ENCODE data around the gene DYNLRB1.
"Not testable (repeated sequence)": the region's sequence is repeated elsewhere in the genome, so short reads cannot be mapped to it uniquely, and the experiment has no call there.

DYNLRB1 gene

GRCh38 chr20:34518863-34519262, 2.6 kb downstream of the DYNLRB1 start:
- H3K36me3 Mint-ChIP-seq (ENCODE audit: low read depth): peaks cover 68% of the 10 kb centered on the region
- intact Hi-C loops (cut with micrococcal nuclease): loop anchor here (5.0 kb wide), 1 partner anchor 207 kb away; no protein-coding TSS in a partner anchor
- not testable (repeated sequence) for H3K9me3 Mint-ChIP-seq, H3K4me3 Mint-ChIP-seq, H3K27me3 Mint-ChIP-seq
- peaks cover 56% of the 10 kb centered on the region for H3K4me1 Mint-ChIP-seq (ENCODE audit: low read depth)
- peak overlapping the region; percentile 39 for H3K27ac Mint-ChIP-seq

- intact Hi-C loops (cut with micrococcal nuclease): loop anchor here (5.0 to 10.0 kb wide), 2 partner anchors 208 to 325 kb away; no protein-coding TSS in a partner anchor
- not testable (repeated sequence) for H3K27me3 Mint-ChIP-seq, H3K4me3 Mint-ChIP-seq, H3K27ac Mint-ChIP-seq, H3K9me3 Mint-ChIP-seq
- peaks cover 72% of the 10 kb centered on the region for H3K36me3 Mint-ChIP-seq (ENCODE audit: low read depth)
- peaks cover 47% of the 10 kb centered on the region for H3K4me1 Mint-ChIP-seq (ENCODE audit: low read depth)
Measured at GRCh38 chr20:34519841-34520240, 3.6 kb downstream of the DYNLRB1 start.

GRCh38 chr20:34522969-34523871, 7.0 kb downstream of the DYNLRB1 start:
- H3K4me3 Mint-ChIP-seq: no peak overlapping the region
- intact Hi-C loops (cut with micrococcal nuclease): loop anchor here (10.0 kb wide), 1 partner anchor 328 kb away; no protein-coding TSS in a partner anchor
- H3K27ac Mint-ChIP-seq: no peak overlapping the region
- no peaks in the 10 kb centered on the region for H3K9me3 Mint-ChIP-seq
- H3K36me3 Mint-ChIP-seq (ENCODE audit: low read depth): peaks cover 85% of the 10 kb centered on the region
- peaks cover 39% of the 10 kb centered on the region for H3K4me1 Mint-ChIP-seq (ENCODE audit: low read depth)
- no peaks in the 10 kb centered on the region for H3K27me3 Mint-ChIP-seq

- Mint-ChIP-seq H3K27ac (no peak overlapping the region), H3K4me1 (ENCODE audit: low read depth) (peaks cover 34% of the 10 kb centered on the region), H3K36me3 (ENCODE audit: low read depth) (peaks cover 87% of the 10 kb centered on the region), H3K9me3 (no peaks in the 10 kb centered on the region), H3K4me3 (no peak overlapping the region), H3K27me3 (no peaks in the 10 kb centered on the region)
- intact Hi-C loops (cut with micrococcal nuclease): loop anchor here (10.0 kb wide), 1 partner anchor 330 kb away; no protein-coding TSS in a partner anchor
Measured at GRCh38 chr20:34524426-34524825, 8.2 kb downstream of the DYNLRB1 start.

GRCh38 chr20:34525342-34525708, 9.1 kb downstream of the DYNLRB1 start:
- H3K4me1 Mint-ChIP-seq (ENCODE audit: low read depth): peaks cover 34% of the 10 kb centered on the region
- intact Hi-C loops (cut with micrococcal nuclease): loop anchor here (10.0 kb wide), 1 partner anchor 331 kb away; no protein-coding TSS in a partner anchor
- H3K27ac Mint-ChIP-seq: no peak overlapping the region
- no peaks in the 10 kb centered on the region for H3K9me3 Mint-ChIP-seq
- H3K36me3 Mint-ChIP-seq (ENCODE audit: low read depth): peaks cover 87% of the 10 kb centered on the region
- no peak overlapping the region for H3K4me3 Mint-ChIP-seq
- H3K27me3 Mint-ChIP-seq: no peaks in the 10 kb centered on the region

GRCh38 chr20:34525709-34526416, 9.6 kb downstream of the DYNLRB1 start:
- Mint-ChIP-seq H3K9me3 (no peaks in the 10 kb centered on the region), H3K4me3 (no peak overlapping the region), H3K27ac (no peak overlapping the region), H3K4me1 (ENCODE audit: low read depth) (peaks cover 34% of the 10 kb centered on the region), H3K27me3 (no peaks in the 10 kb centered on the region), H3K36me3 (ENCODE audit: low read depth) (peaks cover 91% of the 10 kb centered on the region)
- intact Hi-C loops (cut with micrococcal nuclease): loop anchor here (10.0 kb wide), 1 partner anchor 331 kb away; no protein-coding TSS in a partner anchor

- intact Hi-C loops (cut with micrococcal nuclease): loop anchor here (10.0 kb wide), 1 partner anchor 332 kb away; no protein-coding TSS in a partner anchor
- Mint-ChIP-seq H3K27ac (no peak overlapping the region), H3K36me3 (ENCODE audit: low read depth) (peaks cover 96% of the 10 kb centered on the region), H3K4me1 (ENCODE audit: low read depth) (peaks cover 33% of the 10 kb centered on the region), H3K4me3 (no peak overlapping the region), H3K27me3 (no peaks in the 10 kb centered on the region), H3K9me3 (no peaks in the 10 kb centered on the region)
Measured at GRCh38 chr20:34526466-34526865, 10.2 kb downstream of the DYNLRB1 start.

- H3K36me3 Mint-ChIP-seq (ENCODE audit: low read depth): peaks cover 96% of the 10 kb centered on the region
- intact Hi-C loops (cut with micrococcal nuclease): loop anchor here (10.0 kb wide), 1 partner anchor 332 kb away; no protein-coding TSS in a partner anchor
- no peaks in the 10 kb centered on the region for H3K27me3 Mint-ChIP-seq
- H3K9me3 Mint-ChIP-seq: no peaks in the 10 kb centered on the region
- no peak overlapping the region for H3K4me3 Mint-ChIP-seq
- H3K4me1 Mint-ChIP-seq (ENCODE audit: low read depth): peaks cover 28% of the 10 kb centered on the region
- no peak overlapping the region for H3K27ac Mint-ChIP-seq
Measured at GRCh38 chr20:34527016-34527415, 10.8 kb downstream of the DYNLRB1 start.

- H3K4me3 Mint-ChIP-seq: no peak overlapping the region
- peaks cover 95% of the 10 kb centered on the region for H3K36me3 Mint-ChIP-seq (ENCODE audit: low read depth)
- H3K4me1 Mint-ChIP-seq (ENCODE audit: low read depth): peaks cover 12% of the 10 kb centered on the region
- no peaks in the 10 kb centered on the region for H3K9me3 Mint-ChIP-seq
- no peak overlapping the region for H3K27ac Mint-ChIP-seq
- no peaks in the 10 kb centered on the region for H3K27me3 Mint-ChIP-seq
- intact Hi-C loops (cut with micrococcal nuclease): loop anchor here (10.0 kb wide), 1 partner anchor 334 kb away; no protein-coding TSS in a partner anchor
Measured at GRCh38 chr20:34528921-34529297, 12.7 kb downstream of the DYNLRB1 start.

- peaks cover 12% of the 10 kb centered on the region for H3K4me1 Mint-ChIP-seq (ENCODE audit: low read depth)
- peaks cover 96% of the 10 kb centered on the region for H3K36me3 Mint-ChIP-seq (ENCODE audit: low read depth)
- H3K27ac Mint-ChIP-seq: no peak overlapping the region
- H3K4me3 Mint-ChIP-seq: no peak overlapping the region
- H3K9me3 Mint-ChIP-seq: no peaks in the 10 kb centered on the region
- no peaks in the 10 kb centered on the region for H3K27me3 Mint-ChIP-seq
- intact Hi-C loops (cut with micrococcal nuclease): loop anchor here (10.0 kb wide), 1 partner anchor 335 kb away; no protein-coding TSS in a partner anchor
Measured at GRCh38 chr20:34529742-34530141, 13.5 kb downstream of the DYNLRB1 start.

- Mint-ChIP-seq H3K27ac (no peak overlapping the region), H3K4me1 (ENCODE audit: low read depth) (peaks cover 9% of the 10 kb centered on the region), H3K4me3 (no peak overlapping the region), H3K9me3 (no peaks in the 10 kb centered on the region), H3K36me3 (ENCODE audit: low read depth) (peaks cover 96% of the 10 kb centered on the region), H3K27me3 (no peaks in the 10 kb centered on the region)
- intact Hi-C loops (cut with micrococcal nuclease): no loop called here
Measured at GRCh38 chr20:34530342-34530741, 14.1 kb downstream of the DYNLRB1 start.

GRCh38 chr20:34531608-34532265, 15.5 kb downstream of the DYNLRB1 start:
- Mint-ChIP-seq H3K9me3 (no peaks in the 10 kb centered on the region), H3K36me3 (ENCODE audit: low read depth) (peaks cover 96% of the 10 kb centered on the region), H3K4me1 (ENCODE audit: low read depth) (no peaks in the 10 kb centered on the region), H3K27ac (no peak overlapping the region), H3K4me3 (no peak overlapping the region), H3K27me3 (no peaks in the 10 kb centered on the region)
- intact Hi-C loops (cut with micrococcal nuclease): no loop called here

- Mint-ChIP-seq H3K4me3 (no peak overlapping the region), H3K27ac (no peak overlapping the region), H3K27me3 (no peaks in the 10 kb centered on the region), H3K4me1 (ENCODE audit: low read depth) (no peaks in the 10 kb centered on the region), H3K36me3 (ENCODE audit: low read depth) (peaks cover 96% of the 10 kb centered on the region), H3K9me3 (no peaks in the 10 kb centered on the region)
- intact Hi-C loops (cut with micrococcal nuclease): no loop called here
Measured at GRCh38 chr20:34532320-34532719, 16.1 kb downstream of the DYNLRB1 start.
